GM18873 (cell line): ENCODE results near the gene STAG3.
A peak's percentile ranks its signal among the peaks of the same experiment; 100 is the strongest.
"Not testable (repeated sequence)": the region's sequence is repeated elsewhere in the genome, so short reads cannot be mapped to it uniquely, and the experiment has no call there.

Source experiments
- ATAC-seq: cut with Tn5 transposase; IDR thresholded peaks from one replicate; pipeline ENCODE4 v1.9.1; 2021; ENCODE audit warnings: mild to moderate bottlenecking, moderate library complexity, moderate number of reproducible peaks; ENCODE audit not compliant: unreplicated experiment, low FRiP score

Gene STAG3

DNA sequence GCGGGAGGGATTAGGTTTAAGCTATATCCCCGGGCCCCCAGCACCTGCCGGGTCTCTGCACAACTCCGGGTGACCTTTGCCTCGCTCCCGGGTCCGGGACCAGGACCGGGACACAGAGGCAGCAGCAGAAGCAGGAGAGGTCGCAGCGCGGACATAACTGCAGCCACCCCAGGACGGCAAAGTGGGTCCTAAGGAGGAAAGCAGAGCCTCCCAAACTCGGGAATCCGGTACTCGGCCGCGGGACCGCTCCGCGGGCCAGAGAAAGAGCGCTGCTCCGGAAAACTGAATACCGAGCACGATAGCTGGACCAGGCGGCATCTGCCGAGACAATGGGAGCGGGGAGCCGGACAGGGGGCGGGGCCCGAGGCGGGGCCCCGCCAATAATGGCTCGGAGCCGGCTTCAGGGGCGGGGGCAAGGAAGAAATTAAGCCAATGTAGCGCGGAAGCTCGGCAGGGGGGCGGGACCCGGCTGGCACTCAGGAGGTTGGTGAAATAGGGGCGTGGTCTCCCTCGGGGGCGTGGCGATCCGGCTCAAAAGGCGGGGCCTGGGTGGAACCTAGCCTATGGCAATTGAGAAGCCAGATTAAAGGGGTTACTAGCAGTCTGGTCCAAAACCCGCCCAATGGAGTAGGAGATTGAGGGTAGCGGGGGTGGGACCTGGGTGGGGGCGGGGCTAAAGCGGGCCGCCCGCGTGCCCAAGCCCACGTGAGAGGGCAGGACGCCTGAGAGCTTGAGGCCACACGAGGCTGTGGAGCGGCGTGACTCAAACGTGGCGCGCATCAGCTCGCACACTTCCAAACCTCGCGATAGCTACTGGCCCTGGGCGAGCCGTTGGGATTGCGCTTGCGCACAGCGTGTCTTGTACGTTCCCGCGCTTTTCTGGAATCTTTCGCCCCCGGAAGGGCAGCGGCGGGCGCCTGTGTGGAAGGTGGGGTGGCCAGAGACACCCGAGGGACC, at the start of gene STAG3, which contains the start of gene GPC2:
TSS of gene STAG3 (plus strand) at position 874 of the 957 bp plus-strand sequence. CDS start 2,639 bp downstream, outside the sequence.
TSS of gene GPC2 (minus strand) at position 337 of the 957 bp plus-strand sequence. CDS start at position 155, 182 bp downstream.
- peak; percentile 77 for ATAC-seq

DNA sequence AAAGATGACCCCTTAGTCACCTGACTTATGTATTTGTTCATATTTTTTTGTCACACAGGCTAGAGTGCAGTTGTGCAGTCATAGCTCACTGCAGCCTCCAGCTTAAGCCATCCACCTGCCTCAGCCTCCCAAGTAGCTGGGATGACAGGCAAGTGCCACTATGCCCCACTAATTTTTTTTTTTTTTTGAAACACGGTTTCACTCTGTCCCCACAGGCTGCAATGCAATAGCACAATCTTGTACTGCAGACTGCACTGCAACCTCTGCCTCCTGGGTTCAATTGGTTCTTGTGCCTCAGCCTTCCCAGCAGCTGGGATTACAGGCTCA, 49.1 kb upstream of the STAG3 start:
- no peak for ATAC-seq

GRCh38 chr7:100130220-100130607, 47.5 kb upstream of the STAG3 start:
- ATAC-seq, result not testable (repeated sequence)

DNA sequence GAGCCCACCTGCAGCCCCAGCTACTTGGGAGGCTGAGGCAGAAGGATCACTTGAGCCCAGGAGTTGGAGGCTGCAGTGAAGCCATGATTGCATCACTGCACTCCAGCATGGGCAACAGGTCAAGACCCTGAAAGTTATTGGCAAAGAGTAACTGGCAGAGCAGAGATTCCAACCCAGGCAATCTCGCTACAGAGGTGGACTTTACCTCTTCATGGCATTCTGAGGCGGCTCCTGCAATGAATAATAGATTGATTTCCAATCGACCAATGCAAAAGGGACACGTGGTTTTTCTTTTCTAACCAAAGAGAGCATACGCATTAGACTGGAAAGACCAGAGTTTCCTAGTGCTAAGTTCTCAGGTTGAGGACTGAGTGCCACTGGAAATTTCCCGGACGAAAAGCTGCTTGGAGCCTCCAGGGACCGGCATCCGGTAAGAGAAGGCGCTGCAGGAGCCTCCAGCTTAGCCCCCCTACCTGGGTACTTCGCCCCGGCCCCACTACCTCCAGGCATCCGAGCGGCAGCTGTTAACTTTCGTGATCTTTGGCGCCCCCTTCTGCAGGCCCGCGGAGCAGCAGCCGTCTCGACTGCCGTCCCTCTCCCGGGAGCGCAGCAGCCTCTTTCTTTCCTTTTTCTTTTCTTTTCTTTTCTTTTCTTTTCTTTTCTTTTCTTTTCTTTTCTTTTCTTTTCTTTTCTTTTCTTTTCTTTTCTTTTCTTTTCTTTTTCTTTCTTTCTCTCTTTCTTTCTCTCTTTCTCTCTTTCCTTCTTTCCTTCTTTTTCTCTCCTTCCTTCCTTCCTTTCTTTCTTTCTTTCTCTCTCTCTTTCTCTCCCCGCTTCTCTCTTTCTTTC, 46.9 kb upstream of the STAG3 start:
- ATAC-seq, result no peak

GRCh38 chr7:100132126-100132525, 45.6 kb upstream of the STAG3 start:
- no peak for ATAC-seq

DNA sequence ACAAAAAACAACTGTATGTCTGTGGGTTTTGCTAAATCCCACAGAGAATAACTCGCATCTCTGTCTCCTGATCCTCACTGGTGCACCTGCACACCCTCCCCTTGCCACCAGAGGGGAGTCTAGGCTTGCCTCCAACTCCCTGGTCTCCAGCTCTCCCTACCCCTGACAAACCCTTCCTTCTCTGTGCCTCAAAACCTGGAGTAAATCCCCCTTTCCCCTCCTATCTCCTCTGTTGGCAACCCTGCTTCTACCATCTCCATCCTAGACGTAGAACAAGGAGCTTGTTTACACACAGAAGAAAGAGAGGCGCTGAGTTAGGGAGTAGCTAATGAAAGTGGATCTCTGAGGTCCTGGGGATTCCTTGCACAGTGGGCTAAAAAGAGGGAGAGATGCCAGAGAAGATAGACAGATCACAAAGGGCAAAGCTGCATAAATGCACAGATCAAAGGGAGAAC, 45.0 kb upstream of the STAG3 start:
- ATAC-seq, result no peak

DNA sequence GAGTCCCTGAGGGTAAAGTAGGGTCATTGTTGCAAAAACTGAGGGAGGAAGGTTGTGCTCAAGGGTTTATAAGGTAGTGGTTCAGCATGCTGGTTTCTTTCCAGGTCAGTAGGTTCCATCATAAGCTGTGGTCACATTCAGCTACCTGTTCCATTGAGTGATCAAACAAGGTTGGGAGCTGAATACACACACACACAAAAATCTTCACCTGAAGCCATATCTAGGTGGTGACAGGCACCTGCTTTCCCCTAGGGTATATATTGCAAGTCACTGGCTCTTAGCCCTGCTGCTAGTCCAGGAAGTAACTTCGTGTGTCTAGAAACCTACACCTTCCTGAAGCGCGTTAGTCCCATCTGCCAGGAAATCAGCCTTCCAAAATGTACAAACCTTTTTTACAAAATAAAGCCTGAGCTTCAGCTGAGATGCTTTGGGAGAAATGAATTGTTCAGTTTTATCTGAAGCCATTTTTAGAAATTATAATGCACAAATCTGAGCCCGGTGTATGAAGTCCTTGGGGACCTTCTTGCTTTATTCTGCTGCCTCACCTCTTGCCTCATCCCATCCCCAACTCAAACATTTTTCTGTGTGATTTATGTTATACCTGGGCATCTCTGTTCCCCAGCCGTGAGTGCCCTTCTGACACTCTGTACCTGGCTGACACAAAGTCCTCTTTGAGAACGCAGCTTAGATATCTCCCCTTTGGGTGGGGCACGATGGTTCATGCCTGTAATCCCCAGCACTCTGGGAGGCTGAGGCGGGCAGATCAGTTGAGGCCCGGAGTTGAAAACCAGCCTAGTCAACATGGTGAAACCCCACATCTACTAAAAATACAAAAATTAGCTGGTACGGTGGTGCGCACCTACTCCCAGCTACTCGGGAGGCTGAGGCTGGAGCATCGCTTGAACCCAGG, 39.6 kb upstream of the STAG3 start:
- ATAC-seq, result no peak

- ATAC-seq, result no peak
Measured at GRCh38 chr7:100141555-100141949, 36.2 kb upstream of the STAG3 start.

DNA sequence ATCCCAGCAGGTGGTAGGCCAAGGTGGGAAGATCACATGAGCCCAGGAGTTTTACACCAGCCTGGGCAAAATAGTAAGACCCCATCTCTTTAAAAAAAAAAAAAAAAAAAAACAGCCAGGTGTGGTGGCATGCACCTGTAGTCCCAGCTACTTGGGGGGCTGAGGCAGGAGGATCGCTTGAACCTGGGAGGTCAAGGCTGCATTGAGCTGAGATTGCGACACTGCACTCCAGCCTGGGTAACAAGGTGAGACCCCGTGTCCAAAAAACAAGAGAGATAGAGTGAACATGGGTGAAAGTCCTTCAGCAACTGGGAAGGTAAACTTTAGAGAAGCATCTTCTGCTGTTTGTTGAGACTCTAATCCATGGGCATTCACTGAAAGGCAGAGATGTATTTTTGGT, 35.3 kb upstream of the STAG3 start:
- no peak for ATAC-seq

- ATAC-seq, result not testable (repeated sequence)
Measured at GRCh38 chr7:100146350-100146749, 31.4 kb upstream of the STAG3 start.

GRCh38 chr7:100147278-100147677, 30.4 kb upstream of the STAG3 start:
- ATAC-seq, result no peak

DNA sequence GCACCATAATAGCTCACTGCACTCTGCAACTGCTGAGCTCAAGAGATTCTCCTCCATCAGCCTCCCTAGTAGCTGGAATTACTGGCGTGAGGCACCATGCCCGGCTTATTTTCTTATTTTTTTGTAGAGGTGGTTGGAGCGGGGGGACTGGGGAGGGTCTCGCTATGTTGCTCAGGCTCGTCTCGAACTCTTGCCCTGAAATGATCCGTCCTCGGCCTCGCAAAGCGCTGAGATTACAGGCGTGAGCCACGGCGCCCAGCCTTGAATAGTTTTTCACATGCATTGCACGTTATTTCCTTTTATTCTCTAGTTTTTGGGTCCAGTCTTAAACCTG, 29.5 kb upstream of the STAG3 start:
- no peak for ATAC-seq

- ATAC-seq, result peak; percentile 98
Measured at GRCh38 chr7:100148559-100149328, 29.0 kb upstream of the STAG3 start, which contains the start of gene LAMTOR4. LAMTOR4 (plus strand) TSS chr7:100148918; CDS start chr7:100148973, 55 bp downstream.

DNA sequence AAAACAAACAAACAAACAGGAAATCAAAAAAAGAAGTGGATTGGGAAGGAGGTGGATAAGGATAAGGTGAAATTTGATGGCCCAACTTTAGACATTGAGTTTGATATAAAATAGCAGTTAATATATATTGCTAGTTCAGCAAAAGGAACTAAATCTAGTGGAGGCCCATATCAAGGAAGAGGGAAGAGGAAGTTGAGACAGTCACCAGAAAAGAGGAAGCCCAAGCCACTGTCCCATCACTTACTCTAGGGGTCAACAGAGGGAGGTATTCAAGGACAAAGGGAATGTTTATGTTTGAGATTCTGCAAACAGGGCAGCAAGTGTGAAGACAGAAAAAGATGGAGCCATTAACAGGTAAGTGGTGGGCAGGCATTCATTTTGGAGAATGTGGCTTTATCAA, 25.3 kb upstream of the STAG3 start:
- no peak for ATAC-seq

- ATAC-seq, result no peak
Measured at GRCh38 chr7:100152937-100153666, 24.6 kb upstream of the STAG3 start.

DNA sequence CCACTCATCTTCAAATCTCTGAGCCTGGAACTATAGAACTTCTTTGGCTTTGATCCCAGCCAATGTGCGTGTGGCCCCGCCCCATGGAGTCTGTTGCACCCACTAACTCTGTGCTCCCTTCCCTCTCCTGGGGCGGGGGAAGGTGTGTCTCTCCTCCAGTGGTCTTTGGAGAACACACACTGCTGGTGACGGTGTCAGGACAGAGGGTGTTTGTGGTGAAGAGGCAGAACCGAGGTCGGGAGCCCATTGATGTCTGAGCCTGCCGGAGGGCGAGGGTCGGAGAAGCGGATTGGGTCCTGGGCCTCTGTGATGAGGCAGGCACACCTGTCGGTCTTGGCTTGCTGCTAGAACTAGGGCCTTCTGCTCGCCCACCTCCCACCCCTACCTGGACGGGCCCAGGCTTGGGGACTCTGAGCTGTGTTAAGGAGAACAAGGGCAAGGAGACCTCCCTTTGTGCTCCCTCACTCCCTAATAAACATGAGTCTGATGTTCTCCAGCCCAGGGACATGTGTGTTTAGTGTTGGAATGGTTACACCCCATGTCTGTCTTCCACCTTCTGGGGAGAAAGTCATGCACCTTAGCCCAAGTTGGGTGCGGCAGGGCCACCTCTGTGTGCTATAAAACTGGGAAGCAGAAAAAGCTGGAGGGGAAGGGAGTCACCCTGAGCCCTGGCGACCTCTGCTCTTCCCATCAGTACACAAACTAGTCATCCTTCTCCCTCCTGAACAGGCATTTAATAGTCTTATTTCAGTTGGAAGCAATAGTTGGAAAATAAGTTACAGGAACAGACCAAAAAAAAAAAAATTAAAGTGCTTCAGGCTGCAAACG, 23.8 kb upstream of the STAG3 start:
- ATAC-seq, result no peak

DNA sequence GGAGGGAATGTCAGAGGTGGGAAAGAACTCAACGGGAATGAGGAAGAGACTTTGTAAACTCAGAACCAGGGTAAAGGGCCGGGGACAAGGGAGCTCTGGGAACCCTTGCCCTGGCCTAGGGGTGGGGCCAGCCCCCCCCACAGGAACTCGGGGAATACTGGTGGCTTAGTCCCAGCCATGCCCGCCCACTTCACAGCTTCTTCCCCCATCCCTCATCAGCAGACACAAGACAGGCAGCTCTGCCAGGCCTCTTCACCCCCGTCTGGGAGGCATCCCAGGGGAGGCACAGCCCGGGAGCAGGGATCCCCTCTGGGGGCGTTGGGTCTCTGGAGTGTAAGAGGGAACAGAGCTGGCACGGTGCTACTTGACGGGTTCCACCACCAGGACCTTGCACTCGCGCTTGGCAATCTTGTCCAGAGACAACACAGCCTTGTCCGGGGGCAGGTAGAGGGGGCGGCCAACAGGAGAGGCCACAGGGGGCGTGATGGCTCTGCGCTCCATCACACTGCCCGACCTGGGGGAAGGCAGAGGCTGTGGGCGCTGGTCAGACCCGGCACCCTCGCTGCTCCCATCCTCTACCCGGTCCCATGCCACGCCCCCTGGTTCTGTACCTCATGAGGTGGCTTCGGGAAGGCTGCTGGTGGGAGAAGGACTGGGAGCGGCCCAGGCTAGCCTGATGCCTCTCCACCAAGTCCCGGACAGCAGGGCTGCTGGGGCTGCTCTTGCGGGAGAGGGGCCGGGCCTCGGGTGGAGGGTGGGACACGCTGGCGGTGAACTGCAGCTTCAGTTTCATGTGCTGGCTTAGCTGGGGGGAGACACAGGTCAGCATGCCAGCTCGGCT, 22.8 kb upstream of the STAG3 start:
- no peak for ATAC-seq
